ENCODE measurements around the gene CDKN2D.

DNA sequence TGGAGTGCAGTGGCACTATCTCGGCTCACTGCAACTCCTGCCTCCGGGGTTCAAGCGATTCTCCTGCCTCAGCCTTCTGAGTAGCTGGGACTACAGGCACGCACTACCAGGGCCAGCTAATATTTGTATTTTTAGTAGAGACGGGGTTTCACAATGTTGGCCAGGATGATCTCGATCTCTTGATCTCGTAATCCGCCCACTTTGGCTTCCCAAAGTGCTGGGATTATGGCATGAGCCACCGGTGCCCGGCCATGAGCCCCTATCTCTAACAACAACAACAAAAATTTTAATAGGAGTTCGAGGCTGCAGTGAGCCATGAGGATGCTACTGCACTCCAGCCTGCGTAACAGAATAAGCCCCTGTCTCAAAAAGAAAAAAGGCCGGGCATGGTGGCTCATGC is 13.3 kb upstream of the CDKN2D start:
- TF ChIP-seq, protein P1, sequence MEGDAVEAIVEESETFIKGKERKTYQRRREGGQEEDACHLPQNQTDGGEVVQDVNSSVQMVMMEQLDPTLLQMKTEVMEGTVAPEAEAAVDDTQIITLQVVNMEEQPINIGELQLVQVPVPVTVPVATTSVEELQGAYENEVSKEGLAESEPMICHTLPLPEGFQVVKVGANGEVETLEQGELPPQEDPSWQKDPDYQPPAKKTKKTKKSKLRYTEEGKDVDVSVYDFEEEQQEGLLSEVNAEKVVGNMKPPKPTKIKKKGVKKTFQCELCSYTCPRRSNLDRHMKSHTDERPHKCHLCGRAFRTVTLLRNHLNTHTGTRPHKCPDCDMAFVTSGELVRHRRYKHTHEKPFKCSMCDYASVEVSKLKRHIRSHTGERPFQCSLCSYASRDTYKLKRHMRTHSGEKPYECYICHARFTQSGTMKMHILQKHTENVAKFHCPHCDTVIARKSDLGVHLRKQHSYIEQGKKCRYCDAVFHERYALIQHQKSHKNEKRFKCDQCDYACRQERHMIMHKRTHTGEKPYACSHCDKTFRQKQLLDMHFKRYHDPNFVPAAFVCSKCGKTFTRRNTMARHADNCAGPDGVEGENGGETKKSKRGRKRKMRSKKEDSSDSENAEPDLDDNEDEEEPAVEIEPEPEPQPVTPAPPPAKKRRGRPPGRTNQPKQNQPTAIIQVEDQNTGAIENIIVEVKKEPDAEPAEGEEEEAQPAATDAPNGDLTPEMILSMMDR (IDR thresholded peaks at IDR 0.05), result no peak
- TF ChIP-seq POLR2AphosphoS5 (IDR thresholded peaks at IDR 0.05), result no peak
- no peak for TF ChIP-seq EP300 (IDR thresholded peaks at IDR 0.05)
- TF ChIP-seq POLR2A (IDR thresholded peaks at IDR 0.05), result no peak
